Peyer's patch (tissue), 4 donors: Measurements from ENCODE around the gene SLC39A11.

ENCODE experiments used
- CTCF ChIP-seq, 6 experiments: fragments of 450-650 bp in 4 of 6; fragments of 200-600 bp in 2 of 6; sonication (generic) in 1 of 6; IDR thresholded peaks; one replicate each; pipeline ENCODE4 v1.5.1; 2017 to 2019; ENCODE audit warnings: antibody characterized with exemption in 6 of 6, mild to moderate bottlenecking in 3 of 6, moderate library complexity in 1 of 6
- POLR2A ChIP-seq, 2 donors: fragments of 450-650 bp; IDR thresholded peaks; one replicate each; pipeline ENCODE4 v1.5.1; 2017; ENCODE audit warnings: antibody characterized with exemption in 2 of 2, mild to moderate bottlenecking in 2 of 2, moderate library complexity in 2 of 2

GRCh38 chr17:72778169-72779151 is 314.0 kb downstream of the SLC39A11 start:
- no peak for TF ChIP-seq POLR2A (IDR thresholded peaks at IDR 0.05)
- TF ChIP-seq CTCF (IDR thresholded peaks at IDR 0.05), result no peak
